HG02884 (cell line): Measurements from ENCODE around the gene CDH23.

Experiments
- ATAC-seq: cut with Tn5 transposase; IDR thresholded peaks from one replicate; pipeline ENCODE4 v1.9.1; 2021; ENCODE audit warnings: mild to moderate bottlenecking, moderate library complexity; ENCODE audit not compliant: unreplicated experiment

CDH23 gene

GRCh38 chr10:71368643-71369042, 28.1 kb upstream of the CDH23 start:
- no peak for ATAC-seq

GRCh38 chr10:71369602-71370001, 27.1 kb upstream of the CDH23 start:
- ATAC-seq, result no peak

GRCh38 chr10:71370031-71370430, 26.7 kb upstream of the CDH23 start:
- no peak for ATAC-seq

GRCh38 chr10:71371750-71372166, 25.0 kb upstream of the CDH23 start:
- no peak for ATAC-seq

GRCh38 chr10:71372882-71373495, 23.7 kb upstream of the CDH23 start:
- ATAC-seq, result no peak

GRCh38 chr10:71374481-71375233, 22.1 kb upstream of the CDH23 start:
- no peak for ATAC-seq

GRCh38 chr10:71375952-71376351, 20.8 kb upstream of the CDH23 start:
- no peak for ATAC-seq

GRCh38 chr10:71378336-71379117, 18.2 kb upstream of the CDH23 start:
- ATAC-seq, result no peak

- no peak for ATAC-seq
These were observed 17.5 kb upstream of the CDH23 start for GRCh38 chr10:71379118-71379766.

GRCh38 chr10:71380841-71381240, 15.9 kb upstream of the CDH23 start:
- ATAC-seq, result no peak

- no peak for ATAC-seq
These were observed 15.1 kb upstream of the CDH23 start for GRCh38 chr10:71381611-71382010.

- ATAC-seq, result no peak
These were observed 14.7 kb upstream of the CDH23 start for GRCh38 chr10:71382028-71382427.

- ATAC-seq, result no peak
These were observed 14.0 kb upstream of the CDH23 start for GRCh38 chr10:71382757-71383156.

GRCh38 chr10:71383972-71384687, 12.6 kb upstream of the CDH23 start:
- ATAC-seq, result no peak

GRCh38 chr10:71388171-71388570, 8.5 kb upstream of the CDH23 start:
- ATAC-seq, result no peak

- ATAC-seq, result no peak
These were observed 8.0 kb upstream of the CDH23 start for GRCh38 chr10:71388583-71389310.

- ATAC-seq, result no peak
These were observed 6.8 kb upstream of the CDH23 start for GRCh38 chr10:71389768-71390460.

GRCh38 chr10:71390461-71390835, 6.3 kb upstream of the CDH23 start:
- ATAC-seq, result no peak

GRCh38 chr10:71390921-71391690, 5.6 kb upstream of the CDH23 start:
- no peak for ATAC-seq
